ENCODE results near the gene CHCHD3.

- no peak for TF ChIP-seq POLR2AphosphoS5 (IDR thresholded peaks at IDR 0.05)
- TF ChIP-seq CTCF (IDR thresholded peaks at IDR 0.05) = no peak
Measured at GRCh38 chr7:132810561-132810960, 271.3 kb downstream of the CHCHD3 start.
